ENCODE results near the gene E2F3. TPM values are rescaled to one million over a fixed set of nuclear protein-coding genes. Genes with fewer than 3 reads are reported as not detected.

The E2F3 gene
- total RNA-seq, 4 donors from 2014 or later: 4.2 to 7.4 (median 6.9) TPM

DNA sequence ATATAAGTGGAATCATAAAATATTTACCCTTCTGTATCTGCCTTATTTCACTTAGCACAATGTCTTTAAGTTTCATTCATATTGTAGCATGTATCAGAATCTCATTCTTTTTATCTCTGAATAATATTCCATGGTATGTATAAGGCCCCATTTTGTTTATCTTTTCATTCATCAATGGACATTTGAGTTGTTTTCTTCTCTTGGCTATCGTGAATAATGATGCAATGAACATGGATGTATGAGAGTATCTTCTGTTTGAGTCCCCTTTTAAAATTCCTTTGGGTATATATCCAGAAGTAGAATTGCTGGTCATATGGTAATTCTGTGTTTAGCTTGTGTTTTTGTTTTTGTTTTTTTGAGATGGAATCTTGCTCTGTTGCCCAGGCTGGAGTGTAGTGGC, 39.6 kb downstream of the E2F3 start:
- no peak for DNase-seq
- H3K4me1 ChIP-seq: no peaks in the 10 kb centered on the region
- no peak for TF ChIP-seq POLR2A (IDR thresholded peaks at IDR 0.05)
- TF ChIP-seq CTCF (IDR thresholded peaks at IDR 0.05): no peak
- no peak overlapping the region for H3K27ac ChIP-seq
- no peak overlapping the region for H3K4me3 ChIP-seq
- no peaks in the 10 kb centered on the region for H3K9me3 ChIP-seq
- no peaks in the 10 kb centered on the region for H3K36me3 ChIP-seq
- no peaks in the 10 kb centered on the region for H3K27me3 ChIP-seq

GRCh38 chr6:20441921-20442320, 40.2 kb downstream of the E2F3 start:
- H3K9me3 ChIP-seq: no peaks in the 10 kb centered on the region
- no peak for TF ChIP-seq CTCF (IDR thresholded peaks at IDR 0.05)

DNA sequence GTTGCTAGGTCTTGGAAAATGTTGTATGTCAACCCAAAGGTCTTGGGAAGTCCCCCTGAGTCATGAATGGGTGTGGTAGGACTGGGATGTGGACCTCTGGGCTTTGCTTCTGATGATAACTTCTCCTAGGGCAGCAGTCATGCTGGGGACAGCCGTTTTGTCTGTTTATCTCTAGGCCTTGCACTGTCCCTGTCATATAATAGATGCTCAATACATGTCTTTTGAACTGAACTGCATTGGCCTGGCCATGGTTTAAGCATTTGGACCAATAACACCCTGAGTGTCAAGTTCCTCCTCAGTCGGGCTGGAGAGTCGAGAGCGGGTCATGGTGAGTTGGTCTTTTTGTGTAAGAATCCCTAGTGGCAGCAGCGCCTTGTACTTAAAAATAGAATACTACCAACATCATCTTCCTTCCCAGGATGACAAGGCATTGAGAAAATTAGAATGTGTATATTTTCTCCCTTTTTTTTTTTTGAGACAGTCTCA, 43.1 kb downstream of the E2F3 start:
- DNase-seq: no peak
- peaks cover 0 to 19% (median 0%) of the 10 kb centered on the region in 4 donors for H3K4me1 ChIP-seq
- H3K36me3 ChIP-seq: no peaks in the 10 kb centered on the region
- no peaks in the 10 kb centered on the region for H3K9me3 ChIP-seq
- TF ChIP-seq CTCF (IDR thresholded peaks at IDR 0.05) (no peak), POLR2A (IDR thresholded peaks at IDR 0.05) (no peak)
- H3K4me3 ChIP-seq: no peak overlapping the region
- H3K27me3 ChIP-seq: no peaks in the 10 kb centered on the region
- no peak overlapping the region for H3K27ac ChIP-seq

More at GRCh38 chr6:20441921-20442320, 40.2 kb downstream of the E2F3 start:
- Histone ChIP-seq H3K36me3 (no peaks in the 10 kb centered on the region), H3K27ac (no peak overlapping the region), H3K4me3 (no peak overlapping the region), H3K27me3 (no peaks in the 10 kb centered on the region), H3K4me1 (peaks cover 0 to 1% (median 0%) of the 10 kb centered on the region in 4 donors)
- no peak for DNase-seq

GRCh38 chr6:20447157-20447556, 45.5 kb downstream of the E2F3 start:
- Histone ChIP-seq H3K27me3 (no peaks in the 10 kb centered on the region), H3K36me3 (no peaks in the 10 kb centered on the region), H3K4me3 (no peak overlapping the region), H3K4me1 (peaks cover 0 to 19% (median 0%) of the 10 kb centered on the region in 4 donors), H3K9me3 (no peaks in the 10 kb centered on the region), H3K27ac (no peak overlapping the region)
- no peak for TF ChIP-seq CTCF (IDR thresholded peaks at IDR 0.05)
- TF ChIP-seq POLR2A (IDR thresholded peaks at IDR 0.05): no peak
- no peak for DNase-seq

GRCh38 chr6:20447581-20448132, 46.0 kb downstream of the E2F3 start:
- Histone ChIP-seq H3K27ac (peak overlapping the region in 1 of 4 donors; percentile 32), H3K27me3 (no peaks in the 10 kb centered on the region), H3K36me3 (no peaks in the 10 kb centered on the region), H3K9me3 (no peaks in the 10 kb centered on the region), H3K4me3 (no peak overlapping the region), H3K4me1 (peaks cover 0 to 19% (median 0%) of the 10 kb centered on the region in 4 donors)
- no peak for DNase-seq
- no peak for TF ChIP-seq CTCF (IDR thresholded peaks at IDR 0.05)
- no peak for TF ChIP-seq POLR2A (IDR thresholded peaks at IDR 0.05)
